Activated CD4-positive, alpha-beta T cell treated with anti-CD3 and anti-CD28 coated beads, Interleukin-2, amount 10 ng/mL, durations not matched to agents 24 days and 14 days (primary cell): Measurements from ENCODE around the gene TRAPPC6A. TPM values are rescaled to one million over a fixed set of nuclear protein-coding genes. Genes with fewer than 3 reads are reported as not detected.

Experiments
- DNase-seq: peaks from one replicate; pipeline ENCODE4 v3.0.0; 2022
- H3K27ac Mint-ChIP-seq: one replicate; pipeline ENCODE4 v1.8.0; 2022; ENCODE audit warnings: mild to moderate bottlenecking, mixed read lengths
- H3K27me3 Mint-ChIP-seq: one replicate; pipeline ENCODE4 v1.8.0; 2022; ENCODE audit warnings: mixed read lengths
- H3K36me3 Mint-ChIP-seq: one replicate; pipeline ENCODE4 v1.8.0; 2022; ENCODE audit warnings: low read depth, mild to moderate bottlenecking, mixed read lengths
- H3K4me1 Mint-ChIP-seq: one replicate; pipeline ENCODE4 v1.8.0; 2021; ENCODE audit warnings: mixed read lengths
- H3K4me3 Mint-ChIP-seq: one replicate; pipeline ENCODE4 v1.8.0; 2022; ENCODE audit warnings: mild to moderate bottlenecking, moderate library complexity, mixed read lengths
- H3K9me3 Mint-ChIP-seq: one replicate; pipeline ENCODE4 v1.8.0; 2021; ENCODE audit warnings: mixed read lengths
- intact Hi-C: fragments of 100-400 bp; cut with micrococcal nuclease; formaldehyde crosslinking; loops from one replicate; pipeline ENCODE4 v1.15.1; 2023
- total RNA-seq: library from RNA; stranded (reverse); gene quantifications from 2 replicates; pipeline ENCODE4 v1.2.3, GENCODE V29; 2022

Gene TRAPPC6A
- total RNA-seq, 1 donor from 2014 or later, result 24.7 TPM

GRCh38 chr19:45117671-45118070, 60.4 kb downstream of the TRAPPC6A start:
- Mint-ChIP-seq H3K4me3 (no peak overlapping the region), H3K27me3 (no peaks in the 10 kb centered on the region), H3K36me3 (no peaks in the 10 kb centered on the region), H3K9me3 (no peaks in the 10 kb centered on the region), H3K4me1 (peaks cover 49% of the 10 kb centered on the region), H3K27ac (peak overlapping the region; percentile 58)
- intact Hi-C loops, result loop anchor here (2.0 to 5.0 kb wide), 2 partner anchors 39 to 45 kb away; partner anchors contain the start of genes GEMIN7 and NKPD1
- DNase-seq, result no peak

GRCh38 chr19:45117167-45117594, 60.9 kb downstream of the TRAPPC6A start:
- peaks cover 46% of the 10 kb centered on the region for H3K4me1 Mint-ChIP-seq
- no peaks in the 10 kb centered on the region for H3K27me3 Mint-ChIP-seq
- H3K9me3 Mint-ChIP-seq, result no peaks in the 10 kb centered on the region
- peak overlapping the region; percentile 25 for H3K4me3 Mint-ChIP-seq
- intact Hi-C loops, result loop anchor here (2.0 to 5.0 kb wide), 2 partner anchors 38 to 45 kb away; partner anchors contain the start of genes GEMIN7 and NKPD1
- DNase-seq, result peak; percentile 82
- H3K36me3 Mint-ChIP-seq, result no peaks in the 10 kb centered on the region
- H3K27ac Mint-ChIP-seq, result peak overlapping the region; percentile 52

- Mint-ChIP-seq H3K27ac (no peak overlapping the region), H3K9me3 (no peaks in the 10 kb centered on the region), H3K4me3 (peak overlapping the region; percentile 51), H3K27me3 (no peaks in the 10 kb centered on the region), H3K36me3 (no peaks in the 10 kb centered on the region), H3K4me1 (peaks cover 34% of the 10 kb centered on the region)
- intact Hi-C loops, result loop anchor here (2.0 to 5.0 kb wide), 2 partner anchors 37 to 46 kb away; partner anchors contain the start of genes GEMIN7 and NKPD1
- no peak for DNase-seq
Observed at GRCh38 chr19:45115809-45116615, 62.0 kb downstream of the TRAPPC6A start.

- Mint-ChIP-seq H3K9me3 (no peaks in the 10 kb centered on the region), H3K4me3 (no peak overlapping the region), H3K27me3 (no peaks in the 10 kb centered on the region), H3K27ac (no peak overlapping the region), H3K36me3 (no peaks in the 10 kb centered on the region), H3K4me1 (peaks cover 27% of the 10 kb centered on the region)
- DNase-seq, result no peak
- intact Hi-C loops, result no loop called here
Observed at GRCh38 chr19:45114116-45114515, 63.9 kb downstream of the TRAPPC6A start.

- Mint-ChIP-seq H3K9me3 (no peaks in the 10 kb centered on the region), H3K27ac (no peak overlapping the region), H3K27me3 (no peaks in the 10 kb centered on the region), H3K4me1 (peaks cover 23% of the 10 kb centered on the region), H3K4me3 (no peak overlapping the region), H3K36me3 (no peaks in the 10 kb centered on the region)
- DNase-seq, result no peak
- intact Hi-C loops, result no loop called here
Observed at GRCh38 chr19:45113628-45114027, 64.4 kb downstream of the TRAPPC6A start.

Other genes starting within 250 kb of the TRAPPC6A start
- gene APOC4, start 236.0 kb downstream of the TRAPPC6A start, total RNA-seq, result not detected in 2 replicates
- not detected in 2 replicates for gene APOC2, start 232.2 kb downstream of the TRAPPC6A start, total RNA-seq
- 71.7 and 76.6 TPM in 2 replicates for gene CLPTM1, start 222.9 kb downstream of the TRAPPC6A start, total RNA-seq
- 67.6 and 72.7 TPM in 2 replicates for gene RELB, start 176.8 kb downstream of the TRAPPC6A start, total RNA-seq
- gene CLASRP, start 139.2 kb downstream of the TRAPPC6A start, total RNA-seq, result 107 and 111 TPM in 2 replicates
- gene ZNF296, start 101.8 kb downstream of the TRAPPC6A start, total RNA-seq, result 4.7 and 5.3 TPM in 2 replicates
- 51.5 and 54.3 TPM in 2 replicates for gene GEMIN7, start 99.0 kb downstream of the TRAPPC6A start, total RNA-seq
- gene PPP1R37, start 85.1 kb downstream of the TRAPPC6A start, total RNA-seq, result 20.3 and 21.8 TPM in 2 replicates
- gene NKPD1, start 17.3 kb downstream of the TRAPPC6A start, total RNA-seq, result 0.16 and 0.28 TPM in 2 replicates
- 10.1 and 12.2 TPM in 2 replicates for gene BLOC1S3, start 547 bp upstream of the TRAPPC6A start, total RNA-seq
- not detected in 2 replicates for gene EXOC3L2, start 67.2 kb upstream of the TRAPPC6A start, total RNA-seq
- 26.1 and 29.0 TPM in 2 replicates for gene MARK4, start 73.0 kb upstream of the TRAPPC6A start, total RNA-seq
- not detected in 2 replicates for gene CKM, start 144.6 kb upstream of the TRAPPC6A start, total RNA-seq
- gene KLC3, start 162.5 kb upstream of the TRAPPC6A start, total RNA-seq, result not detected in 2 replicates
- 30.9 and 33.6 TPM in 2 replicates for gene ERCC2, start 192.3 kb upstream of the TRAPPC6A start, total RNA-seq
- 12.7 and 13.4 TPM in 2 replicates for gene PPP1R13L, start 226.8 kb upstream of the TRAPPC6A start, total RNA-seq
- 25.3 and 26.5 TPM in 2 replicates for gene POLR1G, start 228.4 kb upstream of the TRAPPC6A start, total RNA-seq
- 123 and 124 TPM in 2 replicates for gene ERCC1, start 245.7 kb upstream of the TRAPPC6A start, total RNA-seq